IPS-15b (cell line): ENCODE measurements around the gene ZNF804A.

Experiments used
- H3K27me3 ChIP-seq: one replicate; pipeline ENCODE4 v1.6.1; 2013; ENCODE audit warnings: low read length; ENCODE audit not compliant: control insufficient read depth, insufficient read depth
- H3K36me3 ChIP-seq: one replicate; pipeline ENCODE4 v1.6.1; 2013; ENCODE audit warnings: low read length; ENCODE audit not compliant: control insufficient read depth, insufficient read depth
- H3K4me1 ChIP-seq: one replicate; pipeline ENCODE4 v1.6.1; 2013; ENCODE audit warnings: mild to moderate bottlenecking, low read length; ENCODE audit not compliant: control insufficient read depth, insufficient read depth
- H3K4me3 ChIP-seq: one replicate; pipeline ENCODE4 v1.5.1; 2013; ENCODE audit warnings: low read depth, low read length
- H3K9ac ChIP-seq: one replicate; pipeline ENCODE4 v1.6.1; 2013; ENCODE audit warnings: low read depth, mild to moderate bottlenecking, low read length
- H3K9me3 ChIP-seq: one replicate; pipeline ENCODE4 v1.6.1; 2013; ENCODE audit warnings: mild to moderate bottlenecking, low read length; ENCODE audit not compliant: control insufficient read depth, insufficient read depth

Gene ZNF804A

GRCh38 chr2:184681642-184682321 lies 83.5 kb downstream of the ZNF804A start:
- Histone ChIP-seq H3K36me3 (no peaks in the 10 kb centered on the region), H3K9me3 (no peaks in the 10 kb centered on the region), H3K4me1 (no peaks in the 10 kb centered on the region), H3K4me3 (no peak overlapping the region), H3K9ac (no peak overlapping the region), H3K27me3 (no peaks in the 10 kb centered on the region)

GRCh38 chr2:184683911-184684310 lies 85.6 kb downstream of the ZNF804A start:
- Histone ChIP-seq H3K4me3 (no peak overlapping the region), H3K4me1 (no peaks in the 10 kb centered on the region)

GRCh38 chr2:184685999-184686841 lies 87.9 kb downstream of the ZNF804A start:
- H3K4me3 ChIP-seq: no peak overlapping the region
- no peaks in the 10 kb centered on the region for H3K4me1 ChIP-seq
- no peaks in the 10 kb centered on the region for H3K27me3 ChIP-seq
- no peaks in the 10 kb centered on the region for H3K36me3 ChIP-seq
- no peaks in the 10 kb centered on the region for H3K9me3 ChIP-seq
- H3K9ac ChIP-seq: no peak overlapping the region

More at GRCh38 chr2:184683911-184684310, 85.6 kb downstream of the ZNF804A start:
- Histone ChIP-seq H3K27me3 (no peaks in the 10 kb centered on the region), H3K9me3 (no peaks in the 10 kb centered on the region), H3K9ac (no peak overlapping the region), H3K36me3 (no peaks in the 10 kb centered on the region)

GRCh38 chr2:184689638-184690037 lies 91.3 kb downstream of the ZNF804A start:
- H3K4me1 ChIP-seq: no peaks in the 10 kb centered on the region
- H3K4me3 ChIP-seq: no peak overlapping the region
- no peaks in the 10 kb centered on the region for H3K27me3 ChIP-seq
- H3K36me3 ChIP-seq: no peaks in the 10 kb centered on the region
- no peaks in the 10 kb centered on the region for H3K9me3 ChIP-seq
- H3K9ac ChIP-seq: no peak overlapping the region

GRCh38 chr2:184692141-184692734 lies 93.9 kb downstream of the ZNF804A start:
- Histone ChIP-seq H3K9ac (no peak overlapping the region), H3K9me3 (no peaks in the 10 kb centered on the region), H3K27me3 (no peaks in the 10 kb centered on the region), H3K4me3 (no peak overlapping the region), H3K4me1 (no peaks in the 10 kb centered on the region), H3K36me3 (no peaks in the 10 kb centered on the region)

GRCh38 chr2:184696644-184697043 lies 98.3 kb downstream of the ZNF804A start:
- no peaks in the 10 kb centered on the region for H3K27me3 ChIP-seq
- no peaks in the 10 kb centered on the region for H3K4me1 ChIP-seq
- H3K4me3 ChIP-seq: no peak overlapping the region
- H3K36me3 ChIP-seq: no peaks in the 10 kb centered on the region
- H3K9ac ChIP-seq: no peak overlapping the region
- no peaks in the 10 kb centered on the region for H3K9me3 ChIP-seq

GRCh38 chr2:184698476-184698875 lies 100.1 kb downstream of the ZNF804A start:
- no peaks in the 10 kb centered on the region for H3K4me1 ChIP-seq
- no peaks in the 10 kb centered on the region for H3K36me3 ChIP-seq
- H3K27me3 ChIP-seq: no peaks in the 10 kb centered on the region

GRCh38 chr2:184721881-184722280 lies 123.6 kb downstream of the ZNF804A start:
- Histone ChIP-seq H3K4me1 (no peaks in the 10 kb centered on the region), H3K27me3 (no peaks in the 10 kb centered on the region), H3K9me3 (peaks cover 2% of the 10 kb centered on the region), H3K9ac (no peak overlapping the region), H3K4me3 (no peak overlapping the region), H3K36me3 (no peaks in the 10 kb centered on the region)

More at GRCh38 chr2:184698476-184698875, 100.1 kb downstream of the ZNF804A start:
- H3K4me3 ChIP-seq: no peak overlapping the region
- H3K9ac ChIP-seq: no peak overlapping the region
- H3K9me3 ChIP-seq: no peaks in the 10 kb centered on the region

GRCh38 chr2:184727813-184728212 lies 129.5 kb downstream of the ZNF804A start:
- Histone ChIP-seq H3K36me3 (no peaks in the 10 kb centered on the region), H3K27me3 (no peaks in the 10 kb centered on the region), H3K9me3 (no peaks in the 10 kb centered on the region), H3K9ac (no peak overlapping the region), H3K4me3 (no peak overlapping the region), H3K4me1 (no peaks in the 10 kb centered on the region)

GRCh38 chr2:184728411-184728810 lies 130.1 kb downstream of the ZNF804A start:
- Histone ChIP-seq H3K9me3 (no peaks in the 10 kb centered on the region), H3K27me3 (no peaks in the 10 kb centered on the region), H3K9ac (no peak overlapping the region), H3K36me3 (no peaks in the 10 kb centered on the region), H3K4me1 (no peaks in the 10 kb centered on the region), H3K4me3 (no peak overlapping the region)

GRCh38 chr2:184729581-184729980 lies 131.3 kb downstream of the ZNF804A start:
- H3K4me1 ChIP-seq: peaks cover 3% of the 10 kb centered on the region

More at GRCh38 chr2:184729581-184729980, 131.3 kb downstream of the ZNF804A start:
- H3K9ac ChIP-seq: no peak overlapping the region
- no peaks in the 10 kb centered on the region for H3K9me3 ChIP-seq
- no peak overlapping the region for H3K4me3 ChIP-seq
- no peaks in the 10 kb centered on the region for H3K27me3 ChIP-seq
- H3K36me3 ChIP-seq: no peaks in the 10 kb centered on the region
